Small intestine (tissue), 7 donors: ENCODE results near the gene HOPX. TPM values are rescaled to one million over a fixed set of nuclear protein-coding genes. Genes with fewer than 3 reads are reported as not detected.
"Not testable (repeated sequence)": the region's sequence is repeated elsewhere in the genome, so short reads cannot be mapped to it uniquely, and the experiment has no call there.

ENCODE experiments used
- DNase-seq, 2 donors: peaks; one replicate each; pipeline versions ENCODE4 v3.0.0 to v3.0.0-alpha.2; 2013
- FAIRE-seq: peaks from 2 replicates; lab custom pipeline; 2012; peaks lifted over from hg19 to GRCh38; lab: Jason Lieb, UNC
- H3K27ac ChIP-seq, 3 donors: one replicate each; pipeline ENCODE4 v1.5.1; 2013; ENCODE audit warnings: low read length in 2 of 3, mild to moderate bottlenecking in 2 of 3, control low read depth in 1 of 3, inconsistent platforms in 1 of 3, low read depth in 1 of 3, moderate library complexity in 1 of 3
- H3K27me3 ChIP-seq, 3 donors: one replicate each; pipeline ENCODE4 v1.6.1; 2013; ENCODE audit warnings: low read length in 3 of 3, inconsistent platforms in 1 of 3; ENCODE audit not compliant: control insufficient read depth in 3 of 3, insufficient read depth in 3 of 3
- H3K36me3 ChIP-seq, 3 donors: one replicate each; pipeline ENCODE4 v1.6.1; 2013; ENCODE audit warnings: low read length in 3 of 3, inconsistent platforms in 1 of 3, low read depth in 1 of 3, mild to moderate bottlenecking in 1 of 3, moderate library complexity in 1 of 3; ENCODE audit not compliant: control insufficient read depth in 3 of 3, insufficient read depth in 2 of 3
- H3K4me1 ChIP-seq, 3 donors: one replicate each; pipeline ENCODE4 v1.6.1; 2013; ENCODE audit warnings: low read length in 2 of 3, inconsistent platforms in 1 of 3, low read depth in 1 of 3, mild to moderate bottlenecking in 1 of 3, moderate library complexity in 1 of 3; ENCODE audit not compliant: control insufficient read depth in 3 of 3, insufficient read depth in 2 of 3
- H3K4me3 ChIP-seq, 3 donors: one replicate each; pipeline ENCODE4 v1.5.1; 2013; ENCODE audit warnings: low read length in 3 of 3, control low read depth in 1 of 3, inconsistent platforms in 1 of 3, low read depth in 1 of 3, mild to moderate bottlenecking in 1 of 3, moderate library complexity in 1 of 3
- H3K9me3 ChIP-seq, 2 donors: one replicate each; pipeline ENCODE4 v1.6.1; 2013; ENCODE audit warnings: low read depth in 1 of 2, low read length in 1 of 2; ENCODE audit not compliant: control insufficient read depth in 2 of 2, insufficient read depth in 1 of 2
- WGBS, 3 donors: extraction: QIAGEN DNeasy Blood & Tissue Kit; methylation state at CpG; one replicate each; pipeline ENCODE4 v1.1.7; 2013; 5-methylcytosine and 5-hydroxymethylcytosine counted together
- polyA plus RNA-seq, 4 donors: library from polyadenylated mRNA; stranded (reverse) in 3 of 4; unstranded in 1 of 4; fragments of 200-250 nt in 3 of 4; fragments of 120-200 nt in 1 of 4; gene quantifications; one replicate each; pipeline versions ENCODE4 v1.2.1 to v1.2.3, GENCODE V29; 2013
- donor health status: healthy with polysubstance abuse.
- donor health status: control.
- donor health status: control.
- donor health status: Bipolar disorder and iron deficiency.
- donor health status: healthy.

Gene HOPX
- polyA plus RNA-seq, 4 donors = 8.6 to 146 (median 47.4) TPM

DNA sequence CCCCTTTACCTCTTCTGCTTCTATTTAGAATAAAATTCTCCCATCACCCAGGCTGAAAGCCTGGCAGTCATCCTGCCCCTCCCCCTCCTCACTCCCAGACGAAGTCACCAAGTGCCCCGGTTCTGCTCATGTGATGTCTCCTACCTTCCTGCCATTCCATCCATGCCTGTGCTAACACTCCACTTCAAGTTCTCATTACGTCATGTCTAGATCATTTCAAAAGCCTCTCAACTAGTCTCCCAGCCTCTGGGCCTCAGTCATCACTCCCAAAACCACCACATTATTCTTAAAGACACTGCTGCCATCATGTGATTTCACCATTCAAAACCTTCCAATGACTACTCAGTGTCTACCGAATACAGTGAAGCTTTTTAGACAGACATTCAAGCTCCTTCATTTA, 17.2 kb upstream of the HOPX start:
- H3K36me3 ChIP-seq = no peaks in the 10 kb centered on the region
- H3K9me3 ChIP-seq = no peaks in the 10 kb centered on the region
- FAIRE-seq (no peak), DNase-seq (no peak)
- peaks cover 0 to 4% (median 0%) of the 10 kb centered on the region in 3 donors for H3K4me1 ChIP-seq
- no peak overlapping the region for H3K27ac ChIP-seq
- WGBS, 3 donors = 75 to 92% (median 89%) methylated on average over 4 of the region's 4 CpGs
- no peak overlapping the region for H3K4me3 ChIP-seq
- H3K27me3 ChIP-seq = no peaks in the 10 kb centered on the region

- H3K4me3 ChIP-seq = no peak overlapping the region
- no peaks in the 10 kb centered on the region for H3K27me3 ChIP-seq
- 84 to 91% (median 86%) methylated on average over 5 of the region's 5 CpGs for WGBS, 3 donors
- H3K9me3 ChIP-seq = no peaks in the 10 kb centered on the region
- H3K4me1 ChIP-seq = no peaks in the 10 kb centered on the region
- H3K36me3 ChIP-seq = no peaks in the 10 kb centered on the region
- DNase-seq = no peak
- no peak for FAIRE-seq
- H3K27ac ChIP-seq = no peak overlapping the region
Measured at GRCh38 chr4:56696056-56696455, 15.0 kb upstream of the HOPX start.

GRCh38 chr4:56693476-56693875, 12.4 kb upstream of the HOPX start:
- H3K27ac ChIP-seq, H3K4me1 ChIP-seq, H3K4me3 ChIP-seq, H3K27me3 ChIP-seq, H3K36me3 ChIP-seq, DNase-seq, H3K9me3 ChIP-seq, FAIRE-seq: not testable (repeated sequence)
- 90 to 100% methylated on average over 5 to 35 of the region's 35 CpGs; no CpG with 5 or more reads in 1 of the 3 donors for WGBS, 3 donors

DNA sequence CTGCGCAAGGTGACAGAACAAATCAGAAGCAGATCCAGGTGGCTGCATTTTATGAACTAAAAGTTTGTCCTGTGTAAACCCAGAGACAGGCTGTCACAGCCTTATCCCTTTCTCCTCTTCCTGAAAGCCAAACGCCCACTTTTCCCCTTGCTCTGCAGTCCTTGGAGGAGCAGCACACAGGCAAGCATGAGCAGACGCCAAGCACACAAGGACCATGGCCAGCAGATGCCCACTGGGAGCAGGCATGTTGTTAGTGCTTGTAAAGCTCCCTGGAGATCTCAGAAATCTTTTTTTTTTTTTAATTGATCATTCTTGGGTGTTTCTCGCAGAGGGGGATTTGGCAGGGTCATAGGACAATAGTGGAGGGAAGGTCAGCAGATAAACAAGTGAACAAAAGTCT, 11.5 kb upstream of the HOPX start:
- H3K27me3 ChIP-seq = no peaks in the 10 kb centered on the region
- no peaks in the 10 kb centered on the region for H3K36me3 ChIP-seq
- H3K9me3 ChIP-seq = no peaks in the 10 kb centered on the region
- H3K4me3 ChIP-seq = no peak overlapping the region
- H3K27ac ChIP-seq = no peak overlapping the region
- no peak for DNase-seq
- no peaks in the 10 kb centered on the region for H3K4me1 ChIP-seq
- no peak for FAIRE-seq
- WGBS, 3 donors = 65 to 77% (median 76%) methylated on average over 4 of the region's 4 CpGs

GRCh38 chr4:56691425-56691824, 10.3 kb upstream of the HOPX start:
- DNase-seq (no peak), FAIRE-seq (no peak)
- Histone ChIP-seq H3K4me1 (no peaks in the 10 kb centered on the region), H3K36me3 (no peaks in the 10 kb centered on the region), H3K27ac (no peak overlapping the region), H3K4me3 (no peak overlapping the region), H3K9me3 (no peaks in the 10 kb centered on the region), H3K27me3 (no peaks in the 10 kb centered on the region)
- WGBS, 3 donors = 55 to 63% (median 56%) methylated on average over 3 of the region's 3 CpGs

DNA sequence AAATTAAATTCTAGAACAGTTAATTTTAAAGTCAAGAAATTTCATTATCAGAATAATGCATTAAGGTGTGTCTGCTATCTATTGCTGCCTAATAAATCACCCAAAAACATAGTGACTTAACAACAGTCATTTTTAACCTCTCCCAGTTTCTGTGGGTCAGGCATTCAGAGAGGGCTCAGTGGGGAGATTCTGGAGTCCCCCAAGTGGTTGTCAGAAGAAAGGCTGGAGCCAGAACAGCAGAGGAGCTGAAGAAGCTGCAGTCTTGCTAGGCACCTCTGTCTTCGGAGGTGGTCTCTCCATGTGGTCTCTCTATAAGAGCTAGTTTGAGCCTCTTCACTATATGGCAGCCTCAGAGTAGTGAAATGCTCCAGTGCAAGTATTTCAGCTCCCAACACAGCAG, 9.3 kb upstream of the HOPX start:
- 78 to 87% (median 85%) methylated on average over 1 of the region's 1 CpG for WGBS, 3 donors
- no peak for FAIRE-seq

GRCh38 chr4:56689201-56689969, 8.3 kb upstream of the HOPX start:
- DNase-seq = no peak
- H3K4me3 ChIP-seq = no peak overlapping the region
- H3K36me3 ChIP-seq = no peaks in the 10 kb centered on the region
- H3K27me3 ChIP-seq = no peaks in the 10 kb centered on the region
- H3K27ac ChIP-seq = no peak overlapping the region
- H3K4me1 ChIP-seq = no peaks in the 10 kb centered on the region
- WGBS, 3 donors = 92 to 97% (median 94%) methylated on average over 2 of the region's 2 CpGs
- H3K9me3 ChIP-seq = no peaks in the 10 kb centered on the region
- FAIRE-seq = no peak

More for the DNA sequence above, 9.3 kb upstream of the HOPX start:
- Histone ChIP-seq H3K4me3 (no peak overlapping the region), H3K27me3 (no peaks in the 10 kb centered on the region), H3K9me3 (no peaks in the 10 kb centered on the region), H3K4me1 (no peaks in the 10 kb centered on the region), H3K27ac (no peak overlapping the region), H3K36me3 (no peaks in the 10 kb centered on the region)
- no peak for DNase-seq

DNA sequence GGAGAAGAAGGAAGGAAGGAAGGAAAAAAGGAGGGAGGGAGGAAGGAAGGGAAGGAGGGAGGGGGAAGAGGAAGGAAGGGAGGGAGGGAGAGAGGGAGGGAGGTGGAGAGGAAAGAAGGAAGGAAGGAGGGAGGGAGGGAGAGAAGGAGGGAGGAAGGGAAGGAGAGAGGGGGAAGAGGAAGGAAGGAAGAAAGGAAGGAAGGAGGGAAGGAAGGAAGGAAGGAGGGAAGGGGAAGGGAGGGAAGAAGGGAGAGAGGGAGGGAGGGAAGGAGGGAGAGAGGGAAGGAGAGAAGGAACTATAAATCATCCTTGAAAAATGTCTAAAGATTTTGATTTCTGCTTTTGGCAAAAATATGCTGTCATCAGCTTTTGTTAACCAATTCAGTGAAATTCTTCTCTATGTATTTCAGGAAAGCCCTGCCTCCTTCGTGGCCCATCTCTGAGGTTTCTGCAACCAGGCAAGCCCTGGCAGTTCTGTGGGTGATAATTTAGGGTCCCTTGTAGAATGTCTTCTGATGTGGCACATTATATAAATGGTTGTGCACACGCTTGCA, 7.1 kb upstream of the HOPX start:
- WGBS, 3 donors = 79 to 88% (median 85%) methylated on average over 2 of the region's 2 CpGs
- H3K36me3 ChIP-seq = no peaks in the 10 kb centered on the region
- H3K4me1 ChIP-seq = no peaks in the 10 kb centered on the region
- FAIRE-seq (no peak), DNase-seq (no peak)
- H3K4me3 ChIP-seq = no peak overlapping the region
- H3K9me3 ChIP-seq = no peaks in the 10 kb centered on the region
- H3K27me3 ChIP-seq = no peaks in the 10 kb centered on the region
- H3K27ac ChIP-seq = no peak overlapping the region
